HG03521 (cell line): ENCODE results near the gene RAI1.

Source experiments
- ATAC-seq: cut with Tn5 transposase; IDR thresholded peaks from one replicate; pipeline ENCODE4 v1.9.1; 2021; ENCODE audit warnings: mild to moderate bottlenecking, moderate library complexity; ENCODE audit not compliant: unreplicated experiment

The RAI1 gene

GRCh38 chr17:17762744-17763105, 81.5 kb downstream of the RAI1 start:
- no peak for ATAC-seq

- no peak for ATAC-seq
These were observed 81.9 kb downstream of the RAI1 start for GRCh38 chr17:17763136-17763535.

GRCh38 chr17:17763734-17764133, 82.5 kb downstream of the RAI1 start:
- no peak for ATAC-seq

- no peak for ATAC-seq
These were observed 84.3 kb downstream of the RAI1 start for GRCh38 chr17:17765359-17766076.

- peak; percentile 56 for ATAC-seq
These were observed 85.0 kb downstream of the RAI1 start for GRCh38 chr17:17766077-17766743.

- no peak for ATAC-seq
These were observed 85.5 kb downstream of the RAI1 start for GRCh38 chr17:17766744-17767120.

- ATAC-seq: no peak
These were observed 86.1 kb downstream of the RAI1 start for GRCh38 chr17:17767154-17767869.

- no peak for ATAC-seq
These were observed 86.7 kb downstream of the RAI1 start for GRCh38 chr17:17767887-17768418.

- no peak for ATAC-seq
These were observed 87.3 kb downstream of the RAI1 start for GRCh38 chr17:17768424-17769088.

- ATAC-seq: no peak
These were observed 88.8 kb downstream of the RAI1 start for GRCh38 chr17:17769869-17770631.

- ATAC-seq: no peak
These were observed 89.4 kb downstream of the RAI1 start for GRCh38 chr17:17770632-17771044.

- no peak for ATAC-seq
These were observed 90.4 kb downstream of the RAI1 start for GRCh38 chr17:17771498-17772201.

- ATAC-seq: no peak
These were observed 91.0 kb downstream of the RAI1 start for GRCh38 chr17:17772231-17772630.

GRCh38 chr17:17774009-17774881, 93.0 kb downstream of the RAI1 start:
- ATAC-seq: no peak

- ATAC-seq: no peak
These were observed 95.6 kb downstream of the RAI1 start for GRCh38 chr17:17776889-17777288.

GRCh38 chr17:17778308-17779014, 97.2 kb downstream of the RAI1 start:
- no peak for ATAC-seq

- no peak for ATAC-seq
These were observed 97.9 kb downstream of the RAI1 start for GRCh38 chr17:17779015-17779611.
